K562 (cell line): ENCODE data around the gene RANGAP1. TPM values are rescaled to one million over a fixed set of nuclear protein-coding genes. Genes with fewer than 3 reads are reported as not detected.

Experiments used
- ATAC-seq: fragments of 200-7000 bp; cut with Tn5 transposase; 3 replicates; pipeline ENCODE4 v1.9.1; 2020; ENCODE audit warnings: moderate library complexity
- BruUV-seq: library from RNA; stranded (reverse); fragments of 400-500 nt; replicated peaks from 2 replicates; lab custom pipeline; 2021; lab: Mats Ljungman, UMichigan
- CTCF ChIA-PET: fragments of 300-600 bp; formaldehyde crosslinking; extraction: SDS; loops from one replicate; lab custom pipeline; 2021; ENCODE audit warnings: low intra/inter-chr PET ratio; lab: Yijun Ruan, JAX
- POLR2A ChIA-PET: fragments of 300-600, 350-650 bp; sonication (Branson Sonifier 250); formaldehyde crosslinking; extraction: SDS; loops from one replicate; lab custom pipeline; 2021; ENCODE audit warnings: antibody characterized with exemption, inconsistent platforms; lab: Yijun Ruan, JAX
- DNase-seq, 4 experiments: peaks; one replicate each; pipeline versions ENCODE4 v3.0.0 to v3.0.0-alpha.2; 2011 to 2018; ENCODE audit warnings: low spot score in 3 of 4, mixed read lengths in 3 of 4; ENCODE audit errors: extremely low read depth in 1 of 4
- FAIRE-seq: peaks from 2 replicates; lab custom pipeline; 2011; peaks lifted over from hg19 to GRCh38; lab: Jason Lieb, UNC
- H2AFZ ChIP-seq: 2 replicates; pipeline ENCODE4 v1.6.0; 2011; ENCODE audit warnings: low read depth, low read length, control low read depth, inconsistent platforms
- H3K27ac ChIP-seq: fragments of 200-600 bp; 3 replicates; pipeline ENCODE4 v1.8.0; 2011; ENCODE audit warnings: low read depth, mild to moderate bottlenecking, control low read depth, inconsistent platforms, low read length, moderate library complexity, mixed read lengths; ENCODE audit errors: extremely low read depth
- H3K27me3 ChIP-seq, 2 experiments: fragments of 300-600 bp in 1 of 2; 2 replicates in 1 of 2; 3 replicates in 1 of 2; pipeline versions ENCODE4 v1.6.0 to v1.8.0; 2011; ENCODE audit warnings: inconsistent platforms in 2 of 2, low read length in 2 of 2, mild to moderate bottlenecking in 1 of 2, mixed read lengths in 1 of 2, moderate library complexity in 1 of 2; ENCODE audit not compliant: control insufficient read depth in 2 of 2, insufficient read depth in 2 of 2
- H3K36me3 ChIP-seq: fragments of 300-600 bp; 3 replicates; pipeline ENCODE4 v1.8.0; 2011; ENCODE audit warnings: mild to moderate bottlenecking, low read length, inconsistent platforms; ENCODE audit not compliant: control insufficient read depth, insufficient read depth
- H3K4me1 ChIP-seq, 2 experiments: fragments of 200-600 bp in 1 of 2; replicated peaks in 1 of 2; 2 replicates in 1 of 2; 3 replicates in 1 of 2; pipeline versions ENCODE4 v1.5.1 to v1.8.0; 2011; ENCODE audit warnings: inconsistent platforms in 2 of 2, low read length in 2 of 2, mild to moderate bottlenecking in 1 of 2, mixed read lengths in 1 of 2, moderate library complexity in 1 of 2; ENCODE audit not compliant: control insufficient read depth in 2 of 2, insufficient read depth in 2 of 2
- H3K4me2 ChIP-seq: 2 replicates; pipeline ENCODE4 v1.6.1; 2011; ENCODE audit warnings: low read length, control low read depth, inconsistent platforms, mixed read lengths; ENCODE audit not compliant: insufficient read depth
- H3K4me3 ChIP-seq: fragments of 200-600 bp; sonication (generic), shearing (Covaris generic); 2 replicates; pipeline ENCODE4 v1.5.1; 2016; ENCODE audit warnings: control low read depth, inconsistent platforms
- H3K79me2 ChIP-seq: fragments of 200-600 bp; 3 replicates; pipeline ENCODE4 v1.8.0; 2011; ENCODE audit warnings: low read length, inconsistent platforms; ENCODE audit not compliant: control insufficient read depth, insufficient read depth
- H3K9ac ChIP-seq, 2 experiments: 2 replicates each; pipeline versions ENCODE4 v1.6.0 to v1.6.1; 2011; ENCODE audit warnings: low read depth in 2 of 2, low read length in 2 of 2, control low read depth in 1 of 2, inconsistent platforms in 1 of 2, mild to moderate bottlenecking in 1 of 2, mixed read lengths in 1 of 2; ENCODE audit not compliant: insufficient read depth in 1 of 2
- H3K9me1 ChIP-seq: one replicate; pipeline ENCODE4 v1.6.0; 2011; ENCODE audit warnings: inconsistent platforms, mild to moderate bottlenecking, low read length, moderate library complexity; ENCODE audit not compliant: control insufficient read depth, insufficient read depth
- H3K9me3 ChIP-seq: replicated peaks from 2 replicates; pipeline ENCODE4 v1.5.1; 2011; ENCODE audit warnings: low read depth, low read length, inconsistent platforms; ENCODE audit not compliant: control insufficient read depth, insufficient read depth
- H4K20me1 ChIP-seq: replicated peaks from 2 replicates; pipeline ENCODE4 v1.6.1; 2011; ENCODE audit warnings: low read length, inconsistent platforms, mixed read lengths; ENCODE audit not compliant: control insufficient read depth, insufficient read depth
- BRF1 ChIP-seq: IDR thresholded peaks from 3 replicates; pipeline ENCODE4 v1.6.1; 2011; ENCODE audit warnings: borderline replicate concordance, mild to moderate bottlenecking; ENCODE audit not compliant: insufficient read length; ENCODE audit errors: extremely low read depth
- JUN ChIP-seq, 2 experiments: sonication (generic) in 1 of 2; formaldehyde crosslinking in 1 of 2; IDR thresholded peaks; 2 replicates each; pipeline versions ENCODE4 v1.6.1 to v1.8.0; 2012 to 2022; ENCODE audit warnings: borderline replicate concordance in 2 of 2, mild to moderate bottlenecking in 2 of 2, improper control_type of control experiment in 1 of 2, low read depth in 1 of 2, low read length in 1 of 2, missing genetic modification reagents in 1 of 2
- LEF1 ChIP-seq: fragments of 450-650 bp; IDR thresholded peaks from 2 replicates; pipeline ENCODE4 v1.6.1; 2016; ENCODE audit warnings: mild to moderate bottlenecking
- MAZ ChIP-seq, 2 experiments: fragments of 450-650 bp in 1 of 2; sonication (generic) in 1 of 2; formaldehyde crosslinking; IDR thresholded peaks in 1 of 2; conservative IDR thresholded peaks in 1 of 2; 2 replicates each; pipeline versions ENCODE4 v1.4.0 to v1.5.0; 2020; ENCODE audit warnings: mild to moderate bottlenecking in 1 of 2, missing genetic modification reagents in 1 of 2
- NFIC ChIP-seq: fragments of 450-650 bp; IDR thresholded peaks from 2 replicates; pipeline ENCODE4 v1.6.1; 2017; ENCODE audit warnings: mild to moderate bottlenecking, inconsistent platforms
- SMARCB1 ChIP-seq: IDR thresholded peaks from 2 replicates; pipeline ENCODE4 v1.6.1; 2011; ENCODE audit warnings: improper control_type of control experiment, low read depth; ENCODE audit not compliant: insufficient read length
- SMARCE1 ChIP-seq: fragments of 450-650 bp; IDR thresholded peaks from 2 replicates; pipeline ENCODE4 v1.7.1; 2016; ENCODE audit warnings: mild to moderate bottlenecking
- SRSF7 ChIP-seq: fragments of 200-400 bp; formaldehyde crosslinking; optimal IDR thresholded peaks from 2 replicates; pipeline ENCODE3; 2017; ENCODE audit warnings: mild to moderate bottlenecking, low read depth, low read length
- ZNF778 ChIP-seq: fragments of 450-650 bp; formaldehyde crosslinking; IDR thresholded peaks from 2 replicates; pipeline ENCODE4 v1.4.0; 2020; ENCODE audit warnings: mild to moderate bottlenecking, moderate library complexity
- WGBS: fragments of 100-300 bp; shearing (Covaris generic); methylation state at CpG from one replicate; pipeline ENCODE4 v1.1.6; 2016; ENCODE audit warnings: low coverage, mixed read lengths; ENCODE audit not compliant: insufficient coverage; ENCODE audit errors: missing lambda C conversion rate; 5-methylcytosine and 5-hydroxymethylcytosine counted together
- in situ Hi-C: fragments of 300-500 bp; cut with MboI; formaldehyde crosslinking; loops from 4 replicates; pipeline ENCODE4 v1.15.0; 2018; ENCODE audit warnings: inconsistent platforms, mixed read lengths
- intact Hi-C: fragments of 100-400 bp; cut with micrococcal nuclease; formaldehyde crosslinking; loops from 2 replicates; pipeline ENCODE4 v1.14.2; 2022
- polyA plus RNA-seq, 8 experiments: library from polyadenylated mRNA; depleted of rRNA in 4 of 8; stranded (reverse) in 5 of 8; unstranded in 3 of 8; fragments of >200 nt; fragmentation: Nextera tagmentation in 2 of 8; fragmentation: Illumina TruSeq in 1 of 8; extraction: Ambion mirVana in 2 of 8; extraction: Trizol in 1 of 8; gene quantifications; 2 replicates each; pipeline versions ENCODE4 v1.2.1 to v1.2.3, GENCODE V29; 2011 to 2014; ENCODE audit warnings: inconsistent platforms in 1 of 8, missing spikeins in 1 of 8
- total RNA-seq, 7 experiments: library from RNA; depleted of rRNA in 6 of 7; stranded (reverse); fragments of >200 nt in 6 of 7; fragmentation: Illumina TruSeq in 2 of 7; extraction: Trizol in 2 of 7; gene quantifications; 2 replicates each; pipeline versions ENCODE4 v1.2.1 to v1.2.3, GENCODE V29; 2011 to 2021; ENCODE audit warnings: low replicate concordance in 1 of 7
- TF ChIP-seq, protein P1 (sequence below): sonication (generic); formaldehyde crosslinking; IDR thresholded peaks from 2 replicates; pipeline ENCODE4 v1.8.1; 2023; ENCODE audit warnings: missing genetic modification reagents, mild to moderate bottlenecking, borderline replicate concordance
- TF ChIP-seq, protein P2 (sequence below): IDR thresholded peaks from 2 replicates; pipeline ENCODE4 v1.6.1; 2012; ENCODE audit warnings: low read depth, low read length, improper control_type of control experiment, borderline replicate concordance

The RANGAP1 gene
- total and polyA plus RNA-seq, 9 of the 15 experiments (the other 6 are each of a cell fraction or from before 2014, with no cell fraction given) = 2.1 to 104 (median 50.6) TPM

DNA sequence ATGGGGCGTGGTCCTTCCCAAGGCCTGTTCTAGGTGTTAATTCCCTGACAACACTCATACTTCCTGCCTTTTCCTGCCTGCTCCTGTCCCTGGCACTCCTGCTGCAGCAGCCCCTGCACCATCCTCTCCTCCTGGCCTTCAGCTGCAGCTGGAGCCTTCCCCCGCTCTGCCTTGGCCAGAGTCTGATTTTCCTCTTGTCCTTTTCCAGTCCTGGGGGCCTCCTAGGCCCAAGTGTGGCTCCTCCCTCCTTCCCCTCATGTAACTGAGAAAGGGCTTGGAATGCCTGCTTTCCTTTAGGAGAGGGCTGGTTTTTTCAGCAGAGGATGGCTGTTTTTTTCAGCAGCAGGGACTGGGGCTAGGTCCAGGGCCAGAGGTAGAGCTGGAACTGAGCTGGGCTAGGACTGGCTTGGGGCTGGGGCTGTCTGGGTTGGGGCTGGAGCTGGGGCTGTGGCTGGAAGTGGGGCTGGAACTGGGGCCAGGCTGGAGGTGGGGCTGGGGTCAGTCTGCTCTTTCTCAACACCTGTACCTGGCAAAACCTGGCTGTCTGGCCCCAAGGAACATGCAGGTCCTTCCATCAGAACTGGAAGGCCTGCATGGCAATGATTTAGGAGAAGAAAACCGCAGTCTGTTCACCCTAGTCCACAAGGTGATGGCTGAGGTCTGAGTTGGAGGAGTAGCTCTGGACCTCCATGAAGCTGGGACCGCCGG is 39.0 kb upstream of the RANGAP1 start (continued):
- TF ChIP-seq LEF1 = no peak

DNA sequence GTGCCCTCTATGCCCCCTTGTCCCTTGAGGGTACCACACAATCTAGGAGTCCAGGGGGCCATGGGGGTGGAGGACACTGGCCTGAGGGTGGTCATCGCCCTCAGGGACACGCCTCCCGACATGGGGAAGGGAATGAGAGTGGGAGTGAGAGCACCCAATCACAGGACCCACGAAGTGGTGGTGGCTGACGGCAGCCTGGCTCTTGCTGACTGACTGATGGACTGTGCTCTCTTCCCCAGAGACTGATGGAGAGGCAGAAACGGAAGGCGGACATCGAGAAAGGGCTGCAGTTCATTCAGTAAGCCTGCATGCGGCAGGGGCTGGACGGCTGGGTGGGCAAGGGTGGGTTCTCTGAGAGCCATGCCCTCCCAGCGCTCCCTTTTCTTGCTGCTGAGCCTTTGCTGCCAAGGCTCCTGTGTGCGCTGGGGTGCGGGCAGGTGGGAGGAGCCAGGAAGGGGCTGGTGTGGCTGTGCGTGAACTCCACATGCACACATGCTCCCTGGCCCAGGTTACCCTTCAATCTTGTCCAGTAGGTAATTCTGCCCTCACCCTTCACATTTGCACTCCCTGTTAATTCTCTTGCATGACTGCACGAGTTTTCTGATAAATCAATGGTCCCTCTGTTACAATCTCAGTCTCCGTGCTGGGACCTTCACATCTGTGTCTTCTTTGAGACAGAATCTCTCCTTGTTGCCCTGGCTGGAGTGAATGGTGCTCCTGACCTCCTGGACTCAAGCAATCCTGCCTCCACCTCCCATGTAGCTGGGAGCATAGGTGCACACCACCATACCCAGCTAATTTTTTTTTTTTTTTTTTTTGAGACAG is 34.6 kb upstream of the RANGAP1 start:
- Histone ChIP-seq H3K36me3 (peaks cover 30% of the 10 kb centered on the region; the same call in 1 of the 3 replicates), H3K4me1 (no peaks in the 10 kb centered on the region; a peak in 1 of 5 replicates), H3K4me2 (no peak overlapping the region), H3K4me3 (no peak overlapping the region), H3K9ac (no peak overlapping the region; a peak in 1 of 4 replicates), H3K79me2 (peaks cover 12% of the 10 kb centered on the region; the same call in 2 of the 3 replicates), H3K27ac (no peak overlapping the region), H3K9me3 (no peaks in the 10 kb centered on the region), H3K9me1 (no peaks in the 10 kb centered on the region), H4K20me1 (no peaks in the 10 kb centered on the region), H2AFZ (no peak overlapping the region), H3K27me3 (no peaks in the 10 kb centered on the region)
- ChIA-PET POLR2A (interaction anchor here (0.7 kb wide), 1 partner anchor 39 kb away, joined by 4 read pairs; no protein-coding TSS in a partner anchor), CTCF (no interaction called here)
- in situ Hi-C loops = no loop called here
- no TSS peak for BruUV-seq
- intact Hi-C loops = no loop called here
- no peak; the same call in 2 of the 3 replicates for ATAC-seq
- 90% methylated on average over 10 of the region's 16 CpGs for WGBS
- FAIRE-seq = no peak
- DNase-seq = no peak
- TF ChIP-seq MAZ (CRISPR knock-in tag; conservative IDR thresholded peaks at IDR 0.05 in 1 of 2, IDR thresholded peaks at IDR 0.05 in 1 of 2) = no peak
- TF ChIP-seq, protein P1, sequence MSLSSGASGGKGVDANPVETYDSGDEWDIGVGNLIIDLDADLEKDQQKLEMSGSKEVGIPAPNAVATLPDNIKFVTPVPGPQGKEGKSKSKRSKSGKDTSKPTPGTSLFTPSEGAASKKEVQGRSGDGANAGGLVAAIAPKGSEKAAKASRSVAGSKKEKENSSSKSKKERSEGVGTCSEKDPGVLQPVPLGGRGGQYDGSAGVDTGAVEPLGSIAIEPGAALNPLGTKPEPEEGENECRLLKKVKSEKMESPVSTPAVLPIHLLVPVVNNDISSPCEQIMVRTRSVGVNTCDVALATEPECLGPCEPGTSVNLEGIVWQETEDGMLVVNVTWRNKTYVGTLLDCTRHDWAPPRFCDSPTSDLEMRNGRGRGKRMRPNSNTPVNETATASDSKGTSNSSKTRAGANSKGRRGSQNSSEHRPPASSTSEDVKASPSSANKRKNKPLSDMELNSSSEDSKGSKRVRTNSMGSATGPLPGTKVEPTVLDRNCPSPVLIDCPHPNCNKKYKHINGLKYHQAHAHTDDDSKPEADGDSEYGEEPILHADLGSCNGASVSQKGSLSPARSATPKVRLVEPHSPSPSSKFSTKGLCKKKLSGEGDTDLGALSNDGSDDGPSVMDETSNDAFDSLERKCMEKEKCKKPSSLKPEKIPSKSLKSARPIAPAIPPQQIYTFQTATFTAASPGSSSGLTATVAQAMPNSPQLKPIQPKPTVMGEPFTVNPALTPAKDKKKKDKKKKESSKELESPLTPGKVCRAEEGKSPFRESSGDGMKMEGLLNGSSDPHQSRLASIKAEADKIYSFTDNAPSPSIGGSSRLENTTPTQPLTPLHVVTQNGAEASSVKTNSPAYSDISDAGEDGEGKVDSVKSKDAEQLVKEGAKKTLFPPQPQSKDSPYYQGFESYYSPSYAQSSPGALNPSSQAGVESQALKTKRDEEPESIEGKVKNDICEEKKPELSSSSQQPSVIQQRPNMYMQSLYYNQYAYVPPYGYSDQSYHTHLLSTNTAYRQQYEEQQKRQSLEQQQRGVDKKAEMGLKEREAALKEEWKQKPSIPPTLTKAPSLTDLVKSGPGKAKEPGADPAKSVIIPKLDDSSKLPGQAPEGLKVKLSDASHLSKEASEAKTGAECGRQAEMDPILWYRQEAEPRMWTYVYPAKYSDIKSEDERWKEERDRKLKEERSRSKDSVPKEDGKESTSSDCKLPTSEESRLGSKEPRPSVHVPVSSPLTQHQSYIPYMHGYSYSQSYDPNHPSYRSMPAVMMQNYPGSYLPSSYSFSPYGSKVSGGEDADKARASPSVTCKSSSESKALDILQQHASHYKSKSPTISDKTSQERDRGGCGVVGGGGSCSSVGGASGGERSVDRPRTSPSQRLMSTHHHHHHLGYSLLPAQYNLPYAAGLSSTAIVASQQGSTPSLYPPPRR = no peak
- no peak for TF ChIP-seq JUN (IDR thresholded peaks at IDR 0.05; ENCODE audit: borderline replicate concordance, low read depth, low read length)
- no peak for TF ChIP-seq JUN (CRISPR knock-in tag; IDR thresholded peaks at IDR 0.05; ENCODE audit: borderline replicate concordance)
- TF ChIP-seq SRSF7 = no peak
- no peak for TF ChIP-seq ZNF778 (CRISPR knock-in tag)
- TF ChIP-seq SMARCE1 = no peak
- TF ChIP-seq BRF1 = no peak
- TF ChIP-seq SMARCB1 = no peak
- no peak for TF ChIP-seq NFIC
- TF ChIP-seq, protein P2, sequence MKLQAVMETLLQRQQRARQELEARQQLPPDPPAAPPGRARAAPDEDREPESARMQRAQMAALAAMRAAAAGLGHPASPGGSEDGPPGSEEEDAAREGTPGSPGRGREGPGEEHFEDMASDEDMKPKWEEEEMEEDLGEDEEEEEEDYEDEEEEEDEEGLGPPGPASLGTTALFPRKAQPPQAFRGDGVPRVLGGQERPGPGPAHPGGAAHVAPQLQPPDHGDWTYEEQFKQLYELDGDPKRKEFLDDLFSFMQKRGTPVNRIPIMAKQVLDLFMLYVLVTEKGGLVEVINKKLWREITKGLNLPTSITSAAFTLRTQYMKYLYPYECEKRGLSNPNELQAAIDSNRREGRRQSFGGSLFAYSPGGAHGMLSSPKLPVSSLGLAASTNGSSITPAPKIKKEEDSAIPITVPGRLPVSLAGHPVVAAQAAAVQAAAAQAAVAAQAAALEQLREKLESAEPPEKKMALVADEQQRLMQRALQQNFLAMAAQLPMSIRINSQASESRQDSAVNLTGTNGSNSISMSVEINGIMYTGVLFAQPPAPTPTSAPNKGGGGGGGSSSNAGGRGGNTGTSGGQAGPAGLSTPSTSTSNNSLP = no peak
